ENCODE data around the gene TSPAN9. TPM values are rescaled to one million over a fixed set of nuclear protein-coding genes. Genes with fewer than 3 reads are reported as not detected.
A peak's percentile ranks its signal among the peaks of the same experiment; 100 is the strongest.

The TSPAN9 gene
- total RNA-seq, 1 donor from 2014 or later = 193 TPM

GRCh38 chr12:3202734-3203446 is 125.7 kb downstream of the TSPAN9 start:
- ATAC-seq = peak; percentile 36
- intact Hi-C loops (cut with DNase I) = loop anchor here (2.0 to 5.0 kb wide), 4 partner anchors 34 to 126 kb away; partner anchors contain the start of gene TSPAN9
- DNase-seq (ENCODE audit: missing footprints) = no peak

GRCh38 chr12:3203713-3204112 is 126.5 kb downstream of the TSPAN9 start:
- no peak for ATAC-seq
- DNase-seq (ENCODE audit: missing footprints) = no peak

GRCh38 chr12:3204143-3204542 is 127.0 kb downstream of the TSPAN9 start:
- intact Hi-C loops (cut with DNase I) = loop anchor here (5.0 kb wide), 1 partner anchor 48 kb away; no protein-coding TSS in a partner anchor

More at GRCh38 chr12:3203713-3204112, 126.5 kb downstream of the TSPAN9 start:
- intact Hi-C loops (cut with DNase I) = loop anchor here (2.0 to 5.0 kb wide), 4 partner anchors 33 to 127 kb away; partner anchors contain the start of gene TSPAN9

GRCh38 chr12:3204730-3205531 is 127.8 kb downstream of the TSPAN9 start:
- DNase-seq (ENCODE audit: missing footprints) = no peak
- no peak for ATAC-seq
- intact Hi-C loops (cut with DNase I) = loop anchor here (5.0 kb wide), 1 partner anchor 47 kb away; no protein-coding TSS in a partner anchor

More at GRCh38 chr12:3204143-3204542, 127.0 kb downstream of the TSPAN9 start:
- no peak for ATAC-seq
- DNase-seq (ENCODE audit: missing footprints) = no peak

GRCh38 chr12:3205742-3206519 is 128.8 kb downstream of the TSPAN9 start:
- intact Hi-C loops (cut with DNase I) = loop anchor here (2.0 kb wide), 1 partner anchor 15 kb away; no protein-coding TSS in a partner anchor
- DNase-seq (ENCODE audit: missing footprints) (no peak), ATAC-seq (peak; percentile 14)

- intact Hi-C loops (cut with DNase I) = loop anchor here (2.0 kb wide), 1 partner anchor 14 kb away; no protein-coding TSS in a partner anchor
- no peak for DNase-seq (ENCODE audit: missing footprints)
- ATAC-seq = no peak
Observed at GRCh38 chr12:3206536-3207072, 129.4 kb downstream of the TSPAN9 start.

- ATAC-seq = no peak
- intact Hi-C loops (cut with DNase I) = loop anchor here (2.0 kb wide), 1 partner anchor 14 kb away; no protein-coding TSS in a partner anchor
- DNase-seq (ENCODE audit: missing footprints) = no peak
Observed at GRCh38 chr12:3207175-3207574, 130.0 kb downstream of the TSPAN9 start.

- ATAC-seq (peak; percentile 42), DNase-seq (ENCODE audit: missing footprints) (no peak)
- intact Hi-C loops (cut with DNase I) = loop anchor here (2.0 kb wide), 1 partner anchor 13 kb away; no protein-coding TSS in a partner anchor
Observed at GRCh38 chr12:3207858-3208257, 130.7 kb downstream of the TSPAN9 start.

- ATAC-seq (peak; percentile 74), DNase-seq (ENCODE audit: missing footprints) (no peak)
- intact Hi-C loops (cut with DNase I) = no loop called here
Observed at GRCh38 chr12:3213188-3213587, 136.0 kb downstream of the TSPAN9 start.

GRCh38 chr12:3213768-3214167 is 136.6 kb downstream of the TSPAN9 start:
- intact Hi-C loops (cut with DNase I) = no loop called here
- ATAC-seq (no peak), DNase-seq (ENCODE audit: missing footprints) (no peak)

GRCh38 chr12:3214526-3215365 is 137.6 kb downstream of the TSPAN9 start:
- DNase-seq (ENCODE audit: missing footprints) = no peak
- no peak for ATAC-seq
- intact Hi-C loops (cut with DNase I) = no loop called here

GRCh38 chr12:3215410-3215975 is 138.3 kb downstream of the TSPAN9 start:
- intact Hi-C loops (cut with DNase I) = no loop called here
- ATAC-seq (no peak), DNase-seq (ENCODE audit: missing footprints) (no peak)

GRCh38 chr12:3216097-3216496 is 138.9 kb downstream of the TSPAN9 start:
- intact Hi-C loops (cut with DNase I) = no loop called here
- ATAC-seq (no peak), DNase-seq (ENCODE audit: missing footprints) (no peak)

- no peak for DNase-seq (ENCODE audit: missing footprints)
- intact Hi-C loops (cut with DNase I) = no loop called here
- ATAC-seq = no peak
Observed at GRCh38 chr12:3216726-3217682, 139.8 kb downstream of the TSPAN9 start.

GRCh38 chr12:3217683-3218079 is 140.5 kb downstream of the TSPAN9 start:
- intact Hi-C loops (cut with DNase I) = no loop called here
- no peak for DNase-seq (ENCODE audit: missing footprints)
- ATAC-seq = no peak

Data from Right ventricle myocardium inferior (tissue), 1 donor.